ENCODE data around the gene RARRES1. TPM values are rescaled to one million over a fixed set of nuclear protein-coding genes. Genes with fewer than 3 reads are reported as not detected.

RARRES1 gene
- total RNA-seq, 1 donor from 2014 or later = 1.4 TPM

- no peak for DNase-seq
These were observed 47.1 kb downstream of the RARRES1 start for GRCh38 chr3:158685159-158685558.

GRCh38 chr3:158683230-158683962 lies 48.9 kb downstream of the RARRES1 start:
- no peak for DNase-seq

- no peak for DNase-seq
These were observed 51.4 kb downstream of the RARRES1 start for GRCh38 chr3:158680861-158681260.

- DNase-seq = no peak
These were observed 52.7 kb downstream of the RARRES1 start for GRCh38 chr3:158679547-158680000.

GRCh38 chr3:158678687-158679086 lies 53.6 kb downstream of the RARRES1 start:
- DNase-seq = no peak

- peak; percentile 53 for DNase-seq
These were observed 59.8 kb downstream of the RARRES1 start, which contains the start of gene LXN for GRCh38 chr3:158672215-158673176. LXN (minus strand) TSS chr3:158672648; CDS start chr3:158672478, 170 bp downstream.

GRCh38 chr3:158671821-158672214 lies 60.4 kb downstream of the RARRES1 start:
- DNase-seq = no peak

GRCh38 chr3:158668506-158668905 lies 63.8 kb downstream of the RARRES1 start:
- no peak for DNase-seq

GRCh38 chr3:158666416-158666815 lies 65.8 kb downstream of the RARRES1 start:
- DNase-seq = no peak

- no peak for DNase-seq
These were observed 68.4 kb downstream of the RARRES1 start for GRCh38 chr3:158663832-158664231.

GRCh38 chr3:158663246-158663645 lies 69.0 kb downstream of the RARRES1 start:
- no peak for DNase-seq

GRCh38 chr3:158660711-158661110 lies 71.5 kb downstream of the RARRES1 start:
- DNase-seq = no peak

- DNase-seq = peak; percentile 12
These were observed 72.6 kb downstream of the RARRES1 start for GRCh38 chr3:158659454-158660237.

- DNase-seq = no peak
These were observed 73.4 kb downstream of the RARRES1 start for GRCh38 chr3:158658889-158659288.

- DNase-seq = no peak
These were observed 79.8 kb downstream of the RARRES1 start for GRCh38 chr3:158652463-158652862.

- DNase-seq = no peak
These were observed 81.1 kb downstream of the RARRES1 start for GRCh38 chr3:158651192-158651591.

- DNase-seq = no peak
These were observed 82.5 kb downstream of the RARRES1 start for GRCh38 chr3:158649791-158650190.

Small RNA genes lying within 50 kb of the gene (small RNA-seq; reads per million reads assigned to genes)
- gene AC080013.6 = not detected

Other genes with a start within 250 kb of the RARRES1 start
- gene MLF1, start 161.3 kb downstream of the RARRES1 start, total RNA-seq = 30.3 TPM
- gene GFM1, start 87.9 kb downstream of the RARRES1 start, total RNA-seq = 74.9 TPM
- gene LXN, start 59.8 kb downstream of the RARRES1 start, total RNA-seq = 10.5 TPM
- gene MFSD1, start 69.6 kb upstream of the RARRES1 start, total RNA-seq = 49.3 TPM

Data from occipital lobe (tissue), 3 donors.